Esophagus muscularis mucosa (tissue), 4 donors: ENCODE data around the gene RAB30. TPM values are rescaled to one million over a fixed set of nuclear protein-coding genes. Genes with fewer than 3 reads are reported as not detected.

Source experiments
- DNase-seq: peaks from one replicate; pipeline ENCODE4 v3.0.0-alpha.2; 2017; ENCODE audit errors: extremely low spot score
- H3K27ac ChIP-seq, 4 donors: fragments of 200-600 bp; sonication (generic); replicated peaks in 1 of 4; 1 replicate in 3 of 4; 2 replicates in 1 of 4; pipeline ENCODE4 v1.5.1; 2016 to 2019; ENCODE audit warnings: mild to moderate bottlenecking in 1 of 4
- H3K27me3 ChIP-seq, 4 donors: fragments of 200-600 bp; sonication (generic); one replicate each; pipeline versions ENCODE4 v1.5.1 to v1.6.0; 2016 to 2019
- H3K36me3 ChIP-seq, 4 donors: fragments of 200-600 bp; sonication (generic); one replicate each; pipeline ENCODE4 v1.5.1; 2016 to 2019
- H3K4me1 ChIP-seq, 4 donors: fragments of 200-600 bp; sonication (generic); one replicate each; pipeline ENCODE4 v1.5.1; 2016 to 2019
- H3K4me3 ChIP-seq, 4 donors: fragments of 200-600 bp; sonication (generic); 1 replicate in 2 of 4; 2 replicates in 2 of 4; pipeline ENCODE4 v1.5.1; 2016 to 2019; ENCODE audit warnings: mild to moderate bottlenecking in 4 of 4, moderate library complexity in 1 of 4
- H3K9me3 ChIP-seq, 4 donors: fragments of 200-600 bp; sonication (generic); 1 replicate in 3 of 4; 2 replicates in 1 of 4; pipeline ENCODE4 v1.5.1; 2016 to 2019
- CTCF ChIP-seq, 3 experiments: fragments of 200-600 bp in 2 of 3; fragments of 450-650 bp in 1 of 3; sonication (generic) in 2 of 3; IDR thresholded peaks; one replicate each; pipeline ENCODE4 v1.5.1; 2017 to 2019; ENCODE audit warnings: antibody characterized with exemption in 3 of 3, mild to moderate bottlenecking in 2 of 3, moderate library complexity in 1 of 3
- EP300 ChIP-seq: sonication (generic); formaldehyde crosslinking; IDR thresholded peaks from one replicate; pipeline ENCODE4 v1.6.1; 2017; ENCODE audit warnings: antibody characterized with exemption
- POLR2A ChIP-seq: fragments of 450-650 bp; IDR thresholded peaks from one replicate; pipeline ENCODE4 v1.6.1; 2017; ENCODE audit warnings: antibody characterized with exemption, moderate library complexity, mild to moderate bottlenecking, low read depth
- POLR2AphosphoS5 ChIP-seq, 2 donors: sonication (generic); formaldehyde crosslinking; IDR thresholded peaks; one replicate each; pipeline ENCODE4 v1.6.1; 2017; ENCODE audit warnings: antibody characterized with exemption in 2 of 2
- whole genome bisulfite sequencing: methylation state at CpG from one replicate; pipeline ENCODE4 v1.1.5; 2018; 5-methylcytosine and 5-hydroxymethylcytosine counted together
- intact Hi-C: fragments of 100-400 bp; cut with DNase I; formaldehyde crosslinking; loops from one replicate; pipeline ENCODE4 v1.15.1; 2023
- total RNA-seq, 4 donors: library from RNA; depleted of rRNA; stranded (reverse); fragments of >200 nt; gene quantifications; one replicate each; pipeline versions ENCODE4 v1.1.0 to v1.2.1, GENCODE V29; 2016

The RAB30 gene
- total RNA-seq, 4 donors from 2014 or later, result 11.3 to 19.8 (median 18.2) TPM

GRCh38 chr11:83026229-83026628 lies 45.5 kb downstream of the RAB30 start:
- H3K27me3 ChIP-seq, result no peaks in the 10 kb centered on the region
- no peak for DNase-seq
- peaks cover 32 to 71% (median 39%) of the 10 kb centered on the region in 4 donors for H3K4me1 ChIP-seq
- no peak overlapping the region for H3K27ac ChIP-seq
- intact Hi-C loops, result no loop called here
- H3K9me3 ChIP-seq, result no peaks in the 10 kb centered on the region
- H3K36me3 ChIP-seq, result no peaks in the 10 kb centered on the region
- 95% methylated on average over 4 of the region's 4 CpGs for WGBS
- no peak for TF ChIP-seq POLR2AphosphoS5 (IDR thresholded peaks at IDR 0.05)
- no peak overlapping the region for H3K4me3 ChIP-seq

- TF ChIP-seq EP300 (no peak), CTCF (IDR thresholded peaks at IDR 0.05) (no peak), POLR2A (no peak), POLR2AphosphoS5 (IDR thresholded peaks at IDR 0.05) (no peak)
- Histone ChIP-seq H3K36me3 (no peaks in the 10 kb centered on the region), H3K4me3 (no peak overlapping the region), H3K4me1 (peaks cover 35 to 72% (median 47%) of the 10 kb centered on the region in 4 donors), H3K27ac (no peak overlapping the region), H3K27me3 (no peaks in the 10 kb centered on the region), H3K9me3 (no peaks in the 10 kb centered on the region)
- 81% methylated on average over 2 of the region's 2 CpGs for WGBS
- DNase-seq, result no peak
- intact Hi-C loops, result no loop called here
Observed at GRCh38 chr11:83025267-83025704, 46.4 kb downstream of the RAB30 start.

- Histone ChIP-seq H3K4me3 (no peak overlapping the region), H3K27me3 (no peaks in the 10 kb centered on the region), H3K4me1 (peaks cover 43 to 80% (median 51%) of the 10 kb centered on the region in 4 donors), H3K27ac (no peak overlapping the region), H3K9me3 (no peaks in the 10 kb centered on the region), H3K36me3 (no peaks in the 10 kb centered on the region)
- WGBS, result 88% methylated on average over 3 of the region's 3 CpGs
- no peak for DNase-seq
- intact Hi-C loops, result no loop called here
- no peak for TF ChIP-seq POLR2AphosphoS5 (IDR thresholded peaks at IDR 0.05)
- TF ChIP-seq CTCF (IDR thresholded peaks at IDR 0.05), result no peak
- no peak for TF ChIP-seq EP300
- TF ChIP-seq POLR2A, result no peak
Observed at GRCh38 chr11:83024270-83024854, 47.3 kb downstream of the RAB30 start.

- intact Hi-C loops, result no loop called here
- peaks cover 50 to 79% (median 55%) of the 10 kb centered on the region in 4 donors for H3K4me1 ChIP-seq
- TF ChIP-seq CTCF (IDR thresholded peaks at IDR 0.05) (no peak), POLR2AphosphoS5 (IDR thresholded peaks at IDR 0.05) (no peak), EP300 (no peak), POLR2A (no peak)
Observed at GRCh38 chr11:83023410-83023809, 48.3 kb downstream of the RAB30 start.

GRCh38 chr11:83021780-83022125 lies 49.9 kb downstream of the RAB30 start:
- no peaks in the 10 kb centered on the region for H3K9me3 ChIP-seq
- 94% methylated on average over 2 of the region's 2 CpGs for WGBS
- no peaks in the 10 kb centered on the region for H3K36me3 ChIP-seq
- intact Hi-C loops, result no loop called here
- H3K27me3 ChIP-seq, result no peaks in the 10 kb centered on the region
- TF ChIP-seq POLR2A, result no peak
- TF ChIP-seq EP300, result no peak
- TF ChIP-seq POLR2AphosphoS5 (IDR thresholded peaks at IDR 0.05), result no peak
- TF ChIP-seq CTCF (IDR thresholded peaks at IDR 0.05), result no peak
- peaks cover 48 to 68% (median 53%) of the 10 kb centered on the region in 4 donors for H3K4me1 ChIP-seq
- H3K4me3 ChIP-seq, result no peak overlapping the region
- DNase-seq, result no peak
- H3K27ac ChIP-seq, result no peak overlapping the region

More at GRCh38 chr11:83023410-83023809, 48.3 kb downstream of the RAB30 start:
- Histone ChIP-seq H3K27ac (no peak overlapping the region), H3K9me3 (no peaks in the 10 kb centered on the region), H3K36me3 (no peaks in the 10 kb centered on the region), H3K4me3 (no peak overlapping the region), H3K27me3 (no peaks in the 10 kb centered on the region)
- no peak for DNase-seq
- WGBS, result 83% methylated on average over 4 of the region's 4 CpGs
